ENCODE results near the gene RPH3AL. TPM values are rescaled to one million over a fixed set of nuclear protein-coding genes. Genes with fewer than 3 reads are reported as not detected.

RPH3AL gene
- total RNA-seq, 1 experiment from 2014 or later = 3.0 TPM

- Histone ChIP-seq H2BK12ac (ENCODE audit: insufficient read length, low read depth, low read length) (no peak overlapping the region), H4K8ac (replicated peaks; ENCODE audit: insufficient read length, low read depth, low read length) (no peak overlapping the region), H3T11ph (ENCODE audit: low read length) (no peak overlapping the region), H3K4ac (ENCODE audit: low read depth, low read length) (no peak overlapping the region), H4K91ac (ENCODE audit: insufficient read length, low read depth, low read length) (no peak overlapping the region), H3K79me2 (ENCODE audit: insufficient read depth, low read length) (no peaks in the 10 kb centered on the region), H3K4me1 (ENCODE audit: insufficient read depth, low read length) (no peaks in the 10 kb centered on the region), H2BK15ac (ENCODE audit: low read depth, low read length) (no peak overlapping the region), H2BK20ac (ENCODE audit: low read depth, low read length, poor library complexity, severe bottlenecking) (no peak overlapping the region), H2AFZ (ENCODE audit: low read length) (no peak overlapping the region), H2BK120ac (ENCODE audit: low read depth, low read length, poor library complexity, severe bottlenecking) (no peak overlapping the region), H3K9me3 (ENCODE audit: control insufficient read depth, low read depth, low read length) (no peaks in the 10 kb centered on the region), H3K9ac (ENCODE audit: extremely low read depth, insufficient read length, low read length) (no peak overlapping the region), H3K14ac (ENCODE audit: insufficient read depth, low read length) (no peak overlapping the region), H3K79me1 (ENCODE audit: insufficient read depth, low read depth, low read length, poor library complexity, severe bottlenecking) (no peaks in the 10 kb centered on the region), H3K27me3 (ENCODE audit: insufficient read depth, low read length) (no peaks in the 10 kb centered on the region), H2BK5ac (ENCODE audit: insufficient read length, low read length) (no peak overlapping the region), H4K20me1 (ENCODE audit: control insufficient read depth, insufficient read depth, insufficient read length) (no peaks in the 10 kb centered on the region), H3K4me2 (ENCODE audit: insufficient read depth, insufficient read length, low read length) (no peak overlapping the region), H3K56ac (ENCODE audit: insufficient read length, low read depth, low read length) (no peak overlapping the region), H3K18ac (ENCODE audit: insufficient read length, low read depth, low read length) (no peak overlapping the region), H4K5ac (ENCODE audit: insufficient read length, low read depth, low read length) (no peak overlapping the region), H3K27ac (ENCODE audit: insufficient read length, low read depth, low read length) (no peak overlapping the region), H2AK5ac (ENCODE audit: insufficient read length, low read length) (no peak overlapping the region), H3K23ac (ENCODE audit: insufficient read length, low read depth, low read length) (no peak overlapping the region), H3K23me2 (ENCODE audit: insufficient read length, low read depth, low read length, poor library complexity, severe bottlenecking) (no peaks in the 10 kb centered on the region)
- no peak for TF ChIP-seq CTCF (conservative IDR thresholded peaks at IDR 0.05)
- WGBS (ENCODE audit: extremely low coverage, insufficient read length, low lambda C conversion rate) = no CpG with 5 or more reads among the region's 27 CpGs
- Mint-ChIP-seq H3K36me3 (ENCODE audit: insufficient read depth in 1 of 3, low read depth in 3 of 3) (no peaks in the 10 kb centered on the region), H3K9me3 (peaks cover 3 to 4% of the 10 kb centered on the region in 2 experiments; a peak in 3 of 5 replicates), H3K27me3 (ENCODE audit: low read depth) (peaks cover 9% of the 10 kb centered on the region), H3K4me3 (no peak overlapping the region), H3K4me1 (peaks cover 3 to 7% of the 10 kb centered on the region in 2 experiments), H3K27ac (no peak overlapping the region; a peak in 1 of 7 replicates)
- DNase-seq = no peak
Observed at GRCh38 chr17:269616-270514, 82.7 kb downstream of the RPH3AL start.

All from H9 (cell line).